ENCODE data around the gene GC. TPM values are rescaled to one million over a fixed set of nuclear protein-coding genes. Genes with fewer than 3 reads are reported as not detected.

GC gene
- total and polyA plus RNA-seq, 2 of the 8 experiments (the other 6 are each of a cell fraction or from before 2014, with no cell fraction given), result 0.09 to 0.34 TPM

GRCh38 chr4:71816676-71817303, 32.9 kb upstream of the GC start:
- no peak overlapping the region for H4K91ac ChIP-seq (replicated peaks; ENCODE audit: insufficient read length, low read length)
- H3K79me1 ChIP-seq (ENCODE audit: low read depth, low read length), result no peaks in the 10 kb centered on the region
- H3K18ac ChIP-seq (ENCODE audit: extremely low read depth, low read length), result no peak overlapping the region
- H2BK20ac ChIP-seq (ENCODE audit: low read length), result no peak overlapping the region
- H3K23ac ChIP-seq (ENCODE audit: insufficient read length), result no peak overlapping the region
- no peaks in the 10 kb centered on the region; a peak in 1 of 8 replicates for H3K36me3 ChIP-seq (ENCODE audit: control insufficient read depth in 2 of 4, insufficient read depth in 4 of 4, low read length in 3 of 4)
- no peak overlapping the region for H3K56ac ChIP-seq (replicated peaks; ENCODE audit: insufficient read length, low read depth, low read length)
- no peak overlapping the region for H3K4me3 ChIP-seq (ENCODE audit: extremely low read depth in 1 of 4, insufficient read depth in 2 of 4, low read depth in 3 of 4, low read length in 4 of 4)
- no peak overlapping the region for H3K4me2 ChIP-seq (ENCODE audit: insufficient read depth in 1 of 2, low read depth in 2 of 2, low read length in 2 of 2)
- H4K8ac ChIP-seq (ENCODE audit: extremely low read depth, insufficient read depth, low read length), result no peak overlapping the region
- H3K9ac ChIP-seq (replicated peaks in 1 of 4; ENCODE audit: extremely low read depth in 1 of 4, low read depth in 3 of 4, low read length in 3 of 4), result no peak overlapping the region
- no peaks in the 10 kb centered on the region for H3K79me2 ChIP-seq (ENCODE audit: control insufficient read depth in 1 of 2, insufficient read depth in 2 of 2, low read length in 2 of 2)
- TF ChIP-seq BACH1 (IDR thresholded peaks at IDR 0.05; ENCODE audit: low read length) (no peak), EZH2 (IDR thresholded peaks at IDR 0.05; ENCODE audit: low read depth, low read length, severe bottlenecking) (no peak), RXRA (IDR thresholded peaks at IDR 0.05; ENCODE audit: insufficient read depth, low read depth, low read length) (no peak), ATF3 (IDR thresholded peaks at IDR 0.05; ENCODE audit: insufficient read depth, low read depth, low read length) (no peak), JUND (IDR thresholded peaks at IDR 0.05; ENCODE audit: low read length) (no peak), CTCF (IDR thresholded peaks at IDR 0.05; ENCODE audit: control extremely low read depth in 1 of 3, insufficient read depth in 1 of 3, low read depth in 1 of 3, low read length in 3 of 3) (no peak)
- 87% methylated on average over 4 of the region's 4 CpGs; no CpG with 5 or more reads in 1 of the 2 experiments for WGBS, 2 experiments (ENCODE audit: extremely low coverage in 1 of 2, insufficient coverage in 1 of 2, insufficient read length in 1 of 2, insufficient replicate concordance in 2 of 2, low coverage in 1 of 2, low lambda C conversion rate in 2 of 2, missing lambda C conversion rate in 1 of 2)
- H2AFZ ChIP-seq (ENCODE audit: low read length), result no peak overlapping the region
- no peaks in the 10 kb centered on the region for H3K23me2 ChIP-seq (ENCODE audit: low read depth, low read length)
- H3K27ac ChIP-seq (ENCODE audit: low read depth, low read length), result no peak overlapping the region
- no peak for DNase-seq (ENCODE audit: low read depth in 1 of 2, low spot score in 2 of 2)
- H2BK15ac ChIP-seq (ENCODE audit: low read length), result no peak overlapping the region
- POLR2A ChIA-PET (ENCODE audit: partially characterized antibody), result interaction anchor here (1.5 kb wide), 1 partner anchor 11 kb away, joined by 8 read pairs; no protein-coding TSS in a partner anchor
- H2AK5ac ChIP-seq (ENCODE audit: low read depth, low read length), result no peak overlapping the region
- H3K9me3 ChIP-seq (ENCODE audit: insufficient read depth in 2 of 2, low read depth in 1 of 2, low read length in 1 of 2), result peaks cover 0 to 3% of the 10 kb centered on the region in 2 experiments; a peak in 2 of 4 replicates
- H2BK5ac ChIP-seq (ENCODE audit: low read depth, low read length), result no peak overlapping the region
- no peak for FAIRE-seq
- no peaks in the 10 kb centered on the region for H3K27me3 ChIP-seq (replicated peaks in 1 of 4; ENCODE audit: control insufficient read depth in 3 of 4, extremely low read depth in 1 of 4, insufficient read depth in 3 of 4, low read length in 3 of 4)
- H4K20me1 ChIP-seq (replicated peaks in 1 of 2; ENCODE audit: control insufficient read depth in 1 of 2, insufficient read depth in 2 of 2, low read length in 2 of 2), result no peaks in the 10 kb centered on the region
- no peak overlapping the region for H3K4ac ChIP-seq (replicated peaks; ENCODE audit: insufficient read length, low read depth, low read length)
- H4K5ac ChIP-seq (ENCODE audit: insufficient read length, low read depth, low read length), result no peak overlapping the region
- CTCF ChIA-PET (ENCODE audit: partially characterized antibody), result interaction anchor here (1.0 to 1.1 kb wide), 2 partner anchors 12 to 587 kb away, joined by 3 to 4 read pairs; no protein-coding TSS in a partner anchor
- H2BK12ac ChIP-seq (ENCODE audit: low read depth, low read length), result no peak overlapping the region
- H3K14ac ChIP-seq (ENCODE audit: insufficient read length), result no peak overlapping the region
- no peak overlapping the region for H2BK120ac ChIP-seq (replicated peaks; ENCODE audit: low read depth, low read length)
- peaks cover 0 to 5% (median 0%) of the 10 kb centered on the region in 4 experiments; a peak in 2 of 7 replicates for H3K4me1 ChIP-seq (replicated peaks in 1 of 4; ENCODE audit: control insufficient read depth in 3 of 4, insufficient read depth in 4 of 4, low read length in 3 of 4)

Data from H1 (cell line).